DMS153 (cell line): ENCODE measurements around the gene PHRF1.
"Not testable (repeated sequence)": the region's sequence is repeated elsewhere in the genome, so short reads cannot be mapped to it uniquely, and the experiment has no call there.

Experiments used
- DNase-seq: peaks from one replicate; lab custom pipeline; 2025; lab: John Stamatoyannopoulos, UW

The PHRF1 gene

DNA sequence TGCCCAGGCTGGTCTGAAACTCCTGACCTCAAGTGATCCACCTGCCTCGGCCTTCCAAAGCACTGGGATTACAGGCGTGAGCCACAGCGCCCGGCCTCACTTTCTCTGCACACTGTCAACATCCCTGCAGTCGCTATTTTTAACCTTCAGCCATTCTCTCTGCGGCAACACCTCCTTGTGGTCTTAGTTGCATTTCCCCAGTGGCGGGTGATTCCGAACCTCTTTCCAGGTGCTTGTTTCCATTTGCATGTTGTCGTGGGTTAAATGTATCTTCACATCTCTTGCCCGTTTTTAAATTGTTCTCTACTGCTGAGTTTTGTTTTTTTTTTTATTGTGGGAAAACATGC lies 52.9 kb downstream of the PHRF1 start:
- DNase-seq: no peak

DNA sequence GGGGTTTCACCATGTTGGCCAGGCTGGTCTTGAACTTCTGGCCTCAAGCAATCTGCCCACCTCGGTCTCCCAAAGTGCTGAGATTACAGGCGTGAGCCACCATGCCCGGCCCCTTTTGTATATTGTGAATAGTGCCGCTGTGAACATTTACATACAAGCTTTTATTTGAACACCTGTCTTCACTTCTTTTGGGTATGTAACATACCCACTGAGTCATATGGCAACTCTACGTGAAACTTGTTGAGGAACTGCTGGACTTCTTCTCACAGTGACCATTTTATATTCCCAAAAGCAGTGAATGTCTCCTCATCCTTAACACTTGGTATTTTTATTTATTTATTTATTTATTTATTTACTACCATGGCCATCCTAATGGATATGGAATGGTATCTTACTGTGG lies 54.6 kb downstream of the PHRF1 start:
- no peak for DNase-seq

DNA sequence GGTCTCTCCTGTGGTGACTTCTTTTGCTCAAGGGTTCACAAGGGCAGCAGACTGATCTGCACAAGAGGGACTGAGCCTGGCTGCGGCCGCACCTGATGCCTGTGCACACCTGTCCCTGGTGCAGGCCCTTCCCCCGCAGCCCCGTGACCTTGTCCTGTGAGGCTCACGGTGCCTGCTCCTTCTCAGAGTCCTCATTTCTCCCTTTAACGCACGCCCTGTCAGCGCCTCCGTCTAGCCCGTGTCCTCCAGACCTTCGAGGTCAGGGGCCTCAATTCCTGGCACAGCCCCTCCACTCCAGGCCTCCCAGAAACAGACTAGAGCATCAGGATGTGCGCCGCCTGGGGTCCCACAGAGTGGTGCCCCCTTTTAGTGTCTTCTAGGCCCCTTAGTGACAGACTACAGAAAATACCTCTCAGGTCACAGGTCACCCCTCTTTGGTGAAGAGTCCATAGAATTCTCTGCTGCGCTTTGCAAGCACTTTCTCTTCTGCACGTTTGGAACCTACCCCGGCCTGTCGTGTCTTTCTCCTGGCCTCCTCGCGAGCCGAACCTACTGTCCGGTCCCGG lies 59.8 kb downstream of the PHRF1 start:
- no peak for DNase-seq

DNA sequence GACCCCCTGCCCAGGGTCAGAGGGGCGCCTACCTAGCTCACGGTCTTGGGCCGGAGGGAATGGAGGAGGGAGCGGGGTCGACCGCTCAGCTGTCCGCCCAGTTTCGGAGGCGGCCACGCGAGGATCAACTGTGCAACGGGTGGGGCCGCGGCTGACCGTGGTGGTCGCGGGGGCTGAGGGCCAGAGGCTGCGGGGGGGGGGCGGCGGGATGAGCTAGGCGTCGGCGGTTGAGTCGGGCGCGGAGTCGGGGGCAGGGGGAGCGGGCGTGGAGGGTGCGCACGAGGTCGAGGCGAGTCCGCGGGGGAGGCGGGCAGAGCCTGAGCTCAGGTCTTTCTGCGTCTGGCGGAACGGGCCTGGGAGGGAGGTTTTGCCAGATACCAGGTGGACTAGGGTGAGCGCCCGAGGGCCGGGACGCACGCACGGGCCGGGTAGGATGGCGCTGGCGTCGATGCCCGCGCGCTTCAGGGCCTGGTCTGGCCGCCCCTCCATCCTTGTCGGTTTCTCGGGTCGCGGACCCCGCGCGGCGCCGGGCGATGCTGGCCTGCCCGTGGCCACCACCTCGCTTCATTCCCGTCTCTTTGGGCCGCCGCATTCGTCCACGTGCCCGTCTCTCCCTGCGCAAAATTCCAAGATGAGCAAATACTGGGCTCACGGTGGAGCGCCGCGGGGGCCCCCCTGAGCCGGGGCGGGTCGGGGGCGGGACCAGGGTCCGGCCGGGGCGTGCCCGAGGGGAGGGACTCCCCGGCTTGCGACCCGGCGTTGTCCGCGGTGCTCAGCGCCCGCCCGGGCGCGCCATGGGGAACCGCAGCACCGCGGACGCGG lies 60.5 kb downstream of the PHRF1 start, which contains the start of gene DRD4:
Gene DRD4 (plus strand): TSS at position 759 of the 822 bp plus-strand sequence. CDS start 36 bp downstream, at position 795.
- DNase-seq: no peak

DNA sequence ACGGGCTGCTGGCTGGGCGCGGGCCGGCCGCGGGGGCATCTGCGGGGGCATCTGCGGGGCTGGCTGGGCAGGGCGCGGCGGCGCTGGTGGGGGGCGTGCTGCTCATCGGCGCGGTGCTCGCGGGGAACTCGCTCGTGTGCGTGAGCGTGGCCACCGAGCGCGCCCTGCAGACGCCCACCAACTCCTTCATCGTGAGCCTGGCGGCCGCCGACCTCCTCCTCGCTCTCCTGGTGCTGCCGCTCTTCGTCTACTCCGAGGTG lies 61.0 kb downstream of the PHRF1 start:
- DNase-seq: no peak

DNA sequence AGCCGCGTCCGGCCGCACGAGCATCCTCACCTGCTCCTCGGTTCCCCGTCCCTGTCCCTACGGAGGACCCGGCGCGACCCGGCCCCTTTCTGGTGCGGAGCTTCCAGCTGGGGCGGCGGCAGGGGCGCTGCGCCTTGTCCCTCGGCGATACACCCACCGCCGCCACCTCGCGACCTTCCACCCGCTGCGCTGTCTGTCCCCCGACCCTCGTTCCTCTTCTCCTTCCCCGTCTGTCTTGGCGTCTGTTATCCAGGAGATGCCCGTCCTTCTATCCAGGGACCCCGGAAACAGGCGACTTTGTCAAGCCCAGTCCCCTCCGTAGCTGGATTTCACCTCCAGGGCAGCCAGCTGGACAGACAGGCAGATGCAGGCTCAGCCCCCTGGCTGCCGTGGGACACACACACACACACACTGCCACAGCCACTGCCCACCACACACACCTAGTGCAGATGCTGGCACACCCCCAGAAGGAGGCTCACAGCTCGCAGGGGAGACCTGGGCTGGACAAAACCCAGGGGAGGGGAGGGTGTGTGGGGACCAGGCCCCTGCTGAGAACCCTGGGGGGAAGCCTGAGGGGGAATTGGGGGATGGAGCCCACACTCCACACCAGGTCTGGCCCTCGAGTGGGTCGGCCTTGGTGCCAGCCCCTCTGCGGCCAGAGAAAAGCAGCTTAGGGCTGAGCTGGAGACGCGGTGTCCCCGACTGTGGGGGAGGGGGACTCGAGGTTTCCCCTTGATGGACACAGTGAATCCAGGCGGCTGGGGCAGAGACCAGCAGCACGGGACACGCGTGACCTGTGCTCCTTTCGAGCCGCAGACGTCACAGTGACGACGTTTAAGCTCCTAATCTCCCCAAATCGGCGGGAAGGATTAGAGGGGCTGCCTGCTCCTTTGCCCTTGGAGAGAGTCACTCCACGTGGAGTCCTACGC lies 61.6 kb downstream of the PHRF1 start:
- no peak for DNase-seq

DNA sequence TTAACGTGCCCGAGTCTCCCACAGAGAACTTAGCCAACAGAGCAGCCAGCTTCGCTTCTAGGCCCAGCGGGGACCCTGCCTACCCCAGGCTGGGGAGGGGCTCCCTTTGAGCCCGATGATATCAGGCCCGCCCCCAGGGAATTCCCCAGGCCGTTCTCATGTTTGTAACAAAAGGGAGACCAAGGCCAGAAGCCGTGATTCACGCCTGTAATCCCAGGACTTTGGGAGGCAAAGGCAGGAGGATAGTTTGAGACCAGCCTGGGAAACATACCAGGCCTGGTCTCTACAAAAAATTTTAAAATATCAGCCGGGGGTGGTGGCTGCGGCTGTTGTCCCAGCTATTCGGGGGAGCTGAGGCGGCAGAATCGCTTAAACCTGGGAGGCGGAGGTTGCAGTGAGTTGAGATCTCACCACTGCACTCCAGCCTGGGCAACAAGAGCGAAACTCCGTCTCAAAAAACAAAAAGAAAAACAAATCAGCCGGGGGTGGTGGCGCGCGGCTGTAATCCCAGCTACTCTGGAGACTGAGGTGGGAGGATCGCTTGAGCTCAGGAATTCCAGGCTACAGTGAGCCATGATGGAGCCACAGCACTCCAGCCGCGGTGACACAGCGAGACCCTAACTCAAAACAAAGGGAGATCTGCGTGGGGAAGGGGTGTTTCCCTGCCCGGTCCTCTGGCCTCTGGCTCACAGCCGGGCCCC lies 62.5 kb downstream of the PHRF1 start:
- DNase-seq: no peak

DNA sequence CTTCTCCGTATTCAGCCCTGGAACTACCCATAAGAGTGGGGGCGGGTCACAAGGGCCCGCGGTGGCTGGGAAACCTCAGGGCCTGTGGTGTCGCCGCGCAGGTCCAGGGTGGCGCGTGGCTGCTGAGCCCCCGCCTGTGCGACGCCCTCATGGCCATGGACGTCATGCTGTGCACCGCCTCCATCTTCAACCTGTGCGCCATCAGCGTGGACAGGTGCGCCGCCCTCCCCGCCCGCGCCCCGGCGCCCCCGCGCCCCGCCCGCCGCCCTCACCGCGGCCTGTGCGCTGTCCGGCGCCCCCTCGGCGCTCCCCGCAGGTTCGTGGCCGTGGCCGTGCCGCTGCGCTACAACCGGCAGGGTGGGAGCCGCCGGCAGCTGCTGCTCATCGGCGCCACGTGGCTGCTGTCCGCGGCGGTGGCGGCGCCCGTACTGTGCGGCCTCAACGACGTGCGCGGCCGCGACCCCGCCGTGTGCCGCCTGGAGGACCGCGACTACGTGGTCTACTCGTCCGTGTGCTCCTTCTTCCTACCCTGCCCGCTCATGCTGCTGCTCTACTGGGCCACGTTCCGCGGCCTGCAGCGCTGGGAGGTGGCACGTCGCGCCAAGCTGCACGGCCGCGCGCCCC lies 63.2 kb downstream of the PHRF1 start:
- DNase-seq: no peak

DNA sequence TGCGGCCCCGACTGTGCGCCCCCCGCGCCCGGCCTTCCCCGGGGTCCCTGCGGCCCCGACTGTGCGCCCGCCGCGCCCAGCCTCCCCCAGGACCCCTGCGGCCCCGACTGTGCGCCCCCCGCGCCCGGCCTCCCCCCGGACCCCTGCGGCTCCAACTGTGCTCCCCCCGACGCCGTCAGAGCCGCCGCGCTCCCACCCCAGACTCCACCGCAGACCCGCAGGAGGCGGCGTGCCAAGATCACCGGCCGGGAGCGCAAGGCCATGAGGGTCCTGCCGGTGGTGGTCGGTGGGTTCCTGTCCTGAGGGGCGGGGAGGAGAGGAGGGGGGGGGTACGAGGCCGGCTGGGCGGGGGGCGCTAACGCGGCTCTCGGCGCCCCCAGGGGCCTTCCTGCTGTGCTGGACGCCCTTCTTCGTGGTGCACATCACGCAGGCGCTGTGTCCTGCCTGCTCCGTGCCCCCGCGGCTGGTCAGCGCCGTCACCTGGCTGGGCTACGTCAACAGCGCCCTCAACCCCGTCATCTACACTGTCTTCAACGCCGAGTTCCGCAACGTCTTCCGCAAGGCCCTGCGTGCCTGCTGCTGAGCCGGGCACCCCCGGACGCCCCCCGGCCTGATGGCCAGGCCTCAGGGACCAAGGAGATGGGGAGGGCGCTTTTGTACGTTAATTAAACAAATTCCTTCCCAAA lies 63.9 kb downstream of the PHRF1 start:
- no peak for DNase-seq

DNA sequence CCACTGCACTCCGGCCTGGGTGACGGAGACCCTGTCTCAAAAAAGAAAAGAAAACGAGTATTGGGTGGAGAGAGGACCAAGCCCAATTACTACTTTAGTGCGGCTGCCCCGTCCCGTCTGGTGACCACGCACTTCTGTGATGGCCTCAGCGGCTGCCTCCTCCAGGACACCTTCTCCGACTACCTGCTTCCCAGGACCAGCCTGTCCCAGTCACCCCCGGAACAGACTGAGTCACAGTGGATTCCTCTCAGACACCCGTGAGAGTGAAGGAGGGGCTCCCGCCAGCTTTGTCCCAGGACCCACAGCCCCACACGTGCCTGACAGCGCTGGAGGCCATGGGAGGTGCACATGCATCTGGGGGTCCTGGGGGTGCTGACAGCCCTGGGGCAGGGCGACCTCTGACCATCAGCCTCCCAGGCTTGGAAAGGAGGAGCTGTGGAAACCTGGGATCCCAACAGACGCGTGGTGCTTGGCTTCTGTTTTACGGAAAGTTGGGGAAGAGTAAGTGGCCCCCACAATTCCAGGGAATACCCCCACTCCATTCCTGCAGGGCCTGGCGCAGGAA lies 65.6 kb downstream of the PHRF1 start:
- no peak for DNase-seq

DNA sequence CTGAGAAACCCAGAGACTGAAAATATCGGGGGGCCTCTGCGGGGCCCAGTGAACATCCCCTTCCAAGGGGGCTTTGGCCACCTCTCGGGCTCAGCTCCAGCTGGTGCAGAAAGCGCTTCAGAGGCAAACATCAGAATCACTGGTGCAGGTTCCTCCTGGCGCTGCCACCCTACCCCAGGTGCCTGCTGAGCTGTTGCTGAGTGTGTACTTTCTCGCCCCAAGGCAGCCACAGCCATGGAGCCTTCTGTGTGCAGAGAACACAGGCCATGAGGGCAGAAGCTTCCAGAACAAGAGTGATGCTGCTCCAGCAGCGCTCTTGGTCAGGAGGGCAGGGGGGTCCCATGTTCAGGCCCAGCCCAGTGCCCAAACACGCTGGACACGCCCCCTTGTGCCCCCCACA lies 67.1 kb downstream of the PHRF1 start:
- DNase-seq: no peak

DNA sequence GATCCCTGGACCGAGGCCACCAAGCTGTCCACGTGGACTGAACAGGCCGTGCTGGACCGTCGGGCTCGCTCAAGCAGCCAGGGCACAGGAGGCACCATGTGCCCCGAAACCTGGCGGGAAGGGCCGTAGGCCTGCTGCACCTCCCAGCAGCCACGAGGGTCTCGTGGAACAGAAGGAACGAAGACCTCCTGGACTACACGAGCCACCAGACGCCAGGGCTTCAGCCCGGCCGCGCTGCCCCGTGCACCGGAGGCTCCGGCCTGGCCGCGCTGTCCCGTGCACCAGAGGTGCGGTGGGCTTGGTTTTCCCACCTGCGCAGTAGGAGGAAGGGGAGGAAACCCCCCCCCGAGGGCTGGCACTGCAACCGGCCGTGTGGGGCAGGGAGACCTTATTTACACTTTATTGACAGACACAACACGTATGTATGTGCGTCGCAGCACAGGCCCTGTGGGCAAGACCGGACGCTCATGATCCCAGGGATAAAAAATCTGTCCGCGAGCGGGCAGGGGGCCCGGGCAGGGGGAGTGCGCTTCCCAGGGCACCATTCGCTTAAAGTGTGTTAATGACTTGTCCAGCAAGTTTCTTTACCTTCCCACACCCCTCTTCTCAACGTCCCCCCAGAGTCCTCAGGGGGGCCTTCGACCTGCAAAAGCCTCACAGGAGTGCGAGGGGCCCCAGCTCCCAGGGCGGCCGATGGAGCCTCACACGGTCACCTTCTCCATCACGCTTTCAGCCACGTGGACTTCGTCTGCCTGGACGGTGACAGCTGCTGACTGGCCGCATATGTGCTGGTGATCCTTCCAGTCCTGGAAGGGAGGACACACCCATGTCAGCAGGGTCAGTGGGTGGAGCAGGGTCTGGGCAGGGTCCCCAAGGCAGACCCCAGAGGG lies 67.8 kb downstream of the PHRF1 start:
- DNase-seq: no peak

DNA sequence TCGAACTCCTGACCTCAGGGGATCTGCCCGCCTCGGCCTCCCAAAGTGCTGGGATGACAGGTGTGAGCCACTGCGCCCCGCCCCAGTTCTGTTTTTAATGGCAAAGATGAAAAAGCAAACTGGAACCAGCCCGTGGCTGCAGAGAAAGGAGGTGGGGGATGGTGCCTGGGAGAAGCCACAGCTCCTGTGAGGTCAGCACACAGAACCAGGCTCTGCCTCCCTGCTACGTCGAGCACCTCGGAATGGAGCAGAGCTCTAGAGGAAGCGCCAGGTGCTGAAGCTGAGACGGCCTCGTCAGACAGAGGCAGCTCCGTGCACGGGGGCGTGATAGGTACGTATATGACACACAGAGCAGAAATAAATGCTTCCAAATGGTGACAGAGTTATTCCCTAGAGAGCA lies 69.3 kb downstream of the PHRF1 start:
- no peak for DNase-seq

DNA sequence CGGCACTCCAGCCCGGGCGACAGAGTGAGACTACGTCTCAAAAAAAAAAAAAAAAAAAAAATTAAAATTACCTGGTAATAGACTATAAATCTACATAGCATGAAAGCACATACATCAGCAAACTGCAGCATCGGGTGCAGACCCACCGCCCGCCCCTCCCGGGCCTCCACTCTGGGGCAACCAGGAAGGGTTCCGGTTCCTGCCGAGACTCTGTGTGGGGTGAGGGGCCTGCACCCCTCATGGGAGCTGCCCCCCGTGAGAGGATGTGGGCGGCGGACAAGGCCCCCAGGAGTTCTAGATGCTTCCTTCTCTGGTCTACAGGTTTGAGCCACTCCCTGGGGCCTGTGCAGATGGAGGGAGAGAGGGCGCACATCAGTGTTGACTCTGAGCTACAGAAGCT lies 69.9 kb downstream of the PHRF1 start:
- DNase-seq: no peak

DNA sequence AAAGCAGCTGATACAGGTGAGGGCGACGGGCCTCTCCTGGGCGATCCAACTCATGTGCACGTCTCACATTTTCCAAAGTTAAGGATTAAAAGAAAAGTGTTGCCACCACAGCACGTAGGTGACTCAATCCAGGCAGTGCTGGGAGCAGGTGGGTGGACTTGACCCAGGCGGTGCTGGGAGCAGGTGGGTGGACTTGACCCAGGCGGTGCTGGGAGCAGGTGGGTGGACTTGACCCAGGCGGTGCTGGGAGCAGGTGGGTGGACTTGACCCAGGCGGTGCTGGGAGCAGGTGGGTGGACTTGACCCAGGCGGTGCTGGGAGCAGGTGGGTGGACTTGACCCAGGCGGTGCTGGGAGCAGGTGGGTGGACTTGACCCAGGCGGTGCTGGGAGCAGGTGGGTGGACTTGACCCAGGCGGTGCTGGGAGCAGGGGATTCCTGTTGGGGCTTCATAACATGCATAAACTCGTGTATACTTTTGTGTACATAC lies 71.4 kb downstream of the PHRF1 start:
- not testable (repeated sequence) for DNase-seq

DNA sequence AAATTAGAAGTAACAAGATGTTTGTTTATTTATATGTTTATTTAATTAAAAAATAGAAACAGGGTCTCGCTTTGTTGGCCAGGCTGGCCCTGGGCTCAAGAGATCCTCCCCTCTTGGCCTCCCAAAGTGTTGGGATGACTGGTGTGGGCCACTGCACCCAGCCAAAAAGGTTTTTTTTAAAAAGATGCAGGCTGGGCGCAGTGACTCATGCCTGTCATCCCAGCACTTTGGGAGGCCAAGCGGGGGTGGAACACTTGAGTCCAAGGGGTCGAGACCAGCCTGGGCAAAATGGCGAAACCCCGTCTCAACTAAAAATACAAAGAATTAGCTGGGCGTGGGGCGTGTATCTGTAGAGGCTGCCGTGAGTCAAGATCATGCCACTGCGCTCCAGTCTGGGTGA lies 74.2 kb downstream of the PHRF1 start:
- no peak for DNase-seq

DNA sequence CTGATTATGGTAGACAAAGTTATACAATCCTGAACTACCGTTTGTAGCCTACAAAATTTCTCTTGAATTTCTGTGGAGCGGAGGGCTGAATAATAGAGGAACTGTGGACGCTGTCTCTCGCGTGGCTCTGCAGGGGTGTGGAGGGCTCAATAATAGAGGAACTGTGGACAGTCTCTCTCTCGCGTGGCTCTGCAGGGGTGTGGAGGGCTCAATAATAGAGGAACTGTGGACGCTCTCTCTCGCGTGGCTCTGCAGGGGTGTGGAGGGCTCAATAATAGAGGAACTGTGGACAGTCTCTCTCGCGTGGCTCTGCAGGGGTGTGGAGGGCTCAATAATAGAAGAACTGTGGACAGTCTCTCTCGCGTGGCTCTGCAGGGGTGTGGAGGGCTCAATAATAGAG lies 76.9 kb downstream of the PHRF1 start:
- not testable (repeated sequence) for DNase-seq

DNA sequence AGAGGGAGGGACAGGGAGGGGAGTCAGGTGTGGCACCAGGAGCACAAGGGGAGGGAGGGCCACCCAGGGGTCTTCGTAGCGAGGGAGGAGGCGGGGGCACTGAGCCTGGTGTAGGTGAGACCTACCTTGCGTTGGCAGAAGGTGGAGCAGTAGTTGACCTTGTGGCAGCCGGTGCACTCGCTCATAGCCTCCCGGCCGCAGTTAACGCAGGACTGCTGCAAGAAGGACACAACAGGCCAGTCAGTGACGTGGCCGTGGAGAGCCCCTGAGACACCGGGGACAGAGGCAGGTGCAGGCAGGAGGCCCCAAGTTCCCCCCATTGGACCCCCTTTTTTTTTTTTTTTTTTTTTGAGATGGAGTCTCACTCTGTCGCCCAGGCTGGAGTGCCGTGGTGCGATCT lies 77.6 kb downstream of the PHRF1 start:
- DNase-seq: no peak

DNA sequence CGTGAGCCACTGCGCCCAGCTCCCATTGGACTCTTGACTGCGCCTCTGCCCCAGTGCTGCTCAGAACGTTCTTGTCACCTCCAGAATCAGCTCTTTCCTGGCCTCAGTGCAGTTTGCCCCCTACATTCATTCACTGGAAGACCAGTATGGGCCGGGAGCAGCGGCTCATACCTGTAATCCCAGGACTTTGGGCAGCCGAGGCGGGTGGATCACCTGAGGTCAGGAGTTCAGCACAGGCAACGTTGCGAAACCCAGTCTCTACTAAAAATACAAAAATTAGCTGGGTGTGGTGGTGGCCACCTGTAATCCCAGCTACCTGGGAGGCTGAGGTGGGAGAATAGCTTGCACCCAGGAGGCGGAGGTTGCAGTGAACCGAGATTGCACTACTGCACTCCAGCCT lies 78.2 kb downstream of the PHRF1 start:
- not testable (repeated sequence) for DNase-seq
